GM06990 (cell line): ENCODE measurements around the gene CMTM7.

ENCODE experiments used
- DNase-seq: peaks from one replicate; pipeline ENCODE4 v3.0.0-alpha.2; 2011; ENCODE audit not compliant: insufficient read length; ENCODE audit errors: extremely low read depth
- H3K27me3 ChIP-seq: replicated peaks from 2 replicates; pipeline ENCODE4 v1.6.0; 2011; ENCODE audit warnings: low read length; ENCODE audit not compliant: control insufficient read depth, insufficient read depth
- H3K36me3 ChIP-seq: 2 replicates; pipeline ENCODE4 v1.5.1; 2011; ENCODE audit warnings: low read length; ENCODE audit not compliant: control insufficient read depth, insufficient read depth
- H3K4me3 ChIP-seq: replicated peaks from 2 replicates; pipeline ENCODE4 v1.5.1; 2011; ENCODE audit warnings: low read depth, mild to moderate bottlenecking, control low read depth, low read length
- CTCF ChIP-seq: IDR thresholded peaks from 2 replicates; pipeline ENCODE4 v1.5.1; 2011; ENCODE audit warnings: low read length, control low read depth, mild to moderate bottlenecking, inconsistent platforms; ENCODE audit not compliant: insufficient read depth, poor library complexity, severe bottlenecking

The CMTM7 gene

GRCh38 chr3:32432045-32432710 is 40.5 kb downstream of the CMTM7 start:
- no peak for DNase-seq

GRCh38 chr3:32432711-32433530 is 41.3 kb downstream of the CMTM7 start:
- DNase-seq, result no peak
- no peaks in the 10 kb centered on the region for H3K36me3 ChIP-seq

More at GRCh38 chr3:32432045-32432710, 40.5 kb downstream of the CMTM7 start:
- Histone ChIP-seq H3K36me3 (no peaks in the 10 kb centered on the region), H3K27me3 (0 out of 2 replicates have a peak, but pooled peaks cover 2% of the 10 kb centered on the region), H3K4me3 (no peak overlapping the region; the same call in 1 of the 2 replicates)
- no peak for TF ChIP-seq CTCF

GRCh38 chr3:32434206-32434605 is 42.6 kb downstream of the CMTM7 start:
- TF ChIP-seq CTCF, result no peak
- no peak overlapping the region for H3K4me3 ChIP-seq
- H3K36me3 ChIP-seq, result no peaks in the 10 kb centered on the region
- 0 out of 2 replicates have a peak, but pooled peaks cover 2% of the 10 kb centered on the region for H3K27me3 ChIP-seq
- no peak for DNase-seq

More at GRCh38 chr3:32432711-32433530, 41.3 kb downstream of the CMTM7 start:
- no peak overlapping the region; the same call in 1 of the 2 replicates for H3K4me3 ChIP-seq
- no peak for TF ChIP-seq CTCF
- 0 out of 2 replicates have a peak, but pooled peaks cover 2% of the 10 kb centered on the region for H3K27me3 ChIP-seq

- no peak for DNase-seq
- Histone ChIP-seq H3K27me3 (no peaks in the 10 kb centered on the region), H3K4me3 (no peak overlapping the region), H3K36me3 (no peaks in the 10 kb centered on the region)
- TF ChIP-seq CTCF, result peak; percentile 6
These were observed 44.5 kb downstream of the CMTM7 start for GRCh38 chr3:32435911-32436815.

GRCh38 chr3:32436816-32437189 is 45.1 kb downstream of the CMTM7 start:
- no peaks in the 10 kb centered on the region for H3K27me3 ChIP-seq
- no peaks in the 10 kb centered on the region for H3K36me3 ChIP-seq
- TF ChIP-seq CTCF, result no peak
- no peak for DNase-seq
- H3K4me3 ChIP-seq, result no peak overlapping the region
